GM20431 (cell line): Measurements from ENCODE around the gene NBPF14.
"Not testable (repeated sequence)": the region's sequence is repeated elsewhere in the genome, so short reads cannot be mapped to it uniquely, and the experiment has no call there.

Source experiments
- in situ Hi-C: fragments of 300-500 bp; cut with MseI, MboI; formaldehyde crosslinking; loops from one replicate; pipeline ENCODE4 v1.15.0; 2020; ENCODE audit warnings: low sequenced_read_pairs; ENCODE audit not compliant: unreplicated experiment

NBPF14 gene, protein sequence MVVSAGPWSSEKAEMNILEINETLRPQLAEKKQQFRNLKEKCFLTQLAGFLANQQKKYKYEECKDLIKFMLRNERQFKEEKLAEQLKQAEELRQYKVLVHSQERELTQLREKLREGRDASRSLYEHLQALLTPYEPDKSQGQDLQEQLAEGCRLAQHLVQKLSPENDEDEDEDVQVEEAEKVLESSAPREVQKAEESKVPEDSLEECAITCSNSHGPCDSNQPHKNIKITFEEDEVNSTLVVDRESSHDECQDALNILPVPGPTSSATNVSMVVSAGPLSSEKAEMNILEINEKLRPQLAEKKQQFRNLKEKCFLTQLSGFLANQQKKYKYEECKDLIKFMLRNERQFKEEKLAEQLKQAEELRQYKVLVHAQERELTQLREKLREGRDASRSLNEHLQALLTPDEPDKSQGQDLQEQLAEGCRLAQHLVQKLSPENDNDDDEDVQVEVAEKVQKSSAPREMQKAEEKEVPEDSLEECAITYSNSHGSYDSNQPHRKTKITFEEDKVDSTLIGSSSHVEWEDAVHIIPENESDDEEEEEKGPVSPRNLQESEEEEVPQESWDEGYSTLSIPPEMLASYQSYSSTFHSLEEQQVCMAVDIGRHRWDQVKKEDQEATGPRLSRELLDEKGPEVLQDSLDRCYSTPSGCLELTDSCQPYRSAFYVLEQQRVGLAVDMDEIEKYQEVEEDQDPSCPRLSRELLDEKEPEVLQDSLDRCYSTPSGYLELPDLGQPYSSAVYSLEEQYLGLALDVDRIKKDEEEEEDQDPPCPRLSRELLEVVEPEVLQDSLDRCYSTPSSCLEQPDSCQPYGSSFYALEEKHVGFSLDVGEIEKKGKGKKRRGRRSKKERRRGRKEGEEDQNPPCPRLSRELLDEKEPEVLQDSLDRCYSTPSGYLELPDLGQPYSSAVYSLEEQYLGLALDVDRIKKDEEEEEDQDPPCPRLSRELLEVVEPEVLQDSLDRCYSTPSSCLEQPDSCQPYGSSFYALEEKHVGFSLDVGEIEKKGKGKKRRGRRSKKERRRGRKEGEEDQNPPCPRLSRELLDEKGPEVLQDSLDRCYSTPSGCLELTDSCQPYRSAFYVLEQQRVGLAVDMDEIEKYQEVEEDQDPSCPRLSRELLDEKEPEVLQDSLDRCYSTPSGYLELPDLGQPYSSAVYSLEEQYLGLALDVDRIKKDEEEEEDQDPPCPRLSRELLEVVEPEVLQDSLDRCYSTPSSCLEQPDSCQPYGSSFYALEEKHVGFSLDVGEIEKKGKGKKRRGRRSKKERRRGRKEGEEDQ (N-terminal part only)

GRCh38 chr1:148595911-148596310 lies at the start of gene NBPF14:
NBPF14 (minus strand) TSS chr1:148596011; CDS start chr1:148595717, 294 bp downstream.
- in situ Hi-C loops: not testable (repeated sequence)

- in situ Hi-C loops: not testable (repeated sequence)
These were observed 29.6 kb upstream of the NBPF14 start for GRCh38 chr1:148625451-148625850.

DNA sequence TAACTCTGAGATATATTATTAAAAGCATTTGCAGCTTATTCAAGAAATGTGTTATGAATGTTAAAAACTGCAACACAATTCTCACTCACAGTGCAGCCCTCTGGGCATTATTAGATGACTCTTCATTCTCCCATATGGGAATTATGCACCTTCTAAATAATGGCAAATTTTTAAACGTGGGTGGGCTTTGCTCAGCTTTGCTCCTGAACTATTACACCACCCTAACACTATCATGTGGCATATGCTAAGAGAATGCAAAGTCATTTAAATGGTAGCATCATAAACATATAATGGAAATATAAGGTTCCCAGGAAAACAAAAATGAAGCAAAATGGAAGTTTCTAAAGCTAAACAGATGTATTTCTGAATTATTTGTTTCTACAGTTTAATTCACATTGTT lies 22.4 kb upstream of the NBPF14 start:
- in situ Hi-C loops: not testable (repeated sequence)

DNA sequence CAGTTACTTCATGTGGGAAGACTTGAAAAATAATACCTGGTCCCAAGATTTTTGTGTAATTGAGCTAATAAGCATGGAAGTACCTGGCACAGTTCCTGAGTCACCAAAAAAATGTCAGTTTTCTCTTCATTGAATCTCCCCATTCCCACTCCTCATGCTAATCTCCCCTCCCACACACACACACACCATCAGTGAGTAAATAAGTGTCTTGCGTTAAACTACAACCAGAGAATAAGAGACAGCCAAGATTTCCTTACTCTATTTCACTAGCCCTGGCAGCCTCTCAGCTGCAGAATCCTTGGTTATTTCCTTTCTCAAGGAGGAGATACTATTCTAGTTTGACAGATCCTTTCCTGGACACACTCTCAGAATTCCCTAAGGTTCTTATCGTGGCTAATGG lies 9.5 kb upstream of the NBPF14 start:
- in situ Hi-C loops: not testable (repeated sequence)

- in situ Hi-C loops: not testable (repeated sequence)
These were observed 451 bp downstream of the NBPF14 start for GRCh38 chr1:148595360-148595759.

DNA sequence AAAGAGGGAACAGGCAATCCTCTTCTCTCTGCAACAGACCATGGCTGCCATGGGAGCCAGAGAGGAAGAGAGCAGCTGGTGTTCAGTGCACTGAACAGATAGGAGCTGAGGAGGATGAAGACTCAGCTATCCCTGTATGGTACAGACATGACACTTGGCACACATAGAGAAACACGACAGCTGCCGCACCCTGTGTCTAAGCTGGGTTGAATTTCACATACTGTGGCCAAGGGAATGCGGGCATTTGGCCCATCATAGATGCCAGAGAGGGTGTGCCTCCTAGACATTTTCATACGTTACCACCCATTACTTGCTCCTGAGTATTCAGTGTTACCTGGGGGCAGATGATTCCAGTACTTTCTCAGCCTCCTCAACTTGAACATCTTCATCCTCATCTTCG lies 4.7 kb downstream of the NBPF14 start:
- in situ Hi-C loops: not testable (repeated sequence)

DNA sequence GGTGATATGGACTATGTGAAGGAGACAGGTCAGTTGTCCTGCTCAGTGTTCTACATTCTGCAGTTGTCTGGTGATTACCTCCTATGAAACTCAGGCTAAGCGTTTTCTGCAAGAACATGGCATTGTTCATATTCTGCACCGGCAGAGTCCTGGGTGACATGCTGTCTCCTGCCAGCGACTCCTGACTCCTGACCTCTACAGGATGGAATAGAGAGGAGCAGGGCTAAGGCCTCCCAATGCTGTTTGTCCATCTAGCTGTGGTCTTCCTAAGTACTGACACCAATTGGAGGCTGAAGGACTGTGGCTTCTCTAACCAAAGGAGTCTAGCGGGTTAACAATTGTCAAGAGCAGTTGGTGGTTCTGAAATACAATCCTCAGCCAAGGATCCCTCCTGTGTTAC lies 63.7 kb downstream of the NBPF14 start:
- in situ Hi-C loops: not testable (repeated sequence)

- in situ Hi-C loops: not testable (repeated sequence)
These were observed 66.7 kb downstream of the NBPF14 start for GRCh38 chr1:148529101-148529567.

DNA sequence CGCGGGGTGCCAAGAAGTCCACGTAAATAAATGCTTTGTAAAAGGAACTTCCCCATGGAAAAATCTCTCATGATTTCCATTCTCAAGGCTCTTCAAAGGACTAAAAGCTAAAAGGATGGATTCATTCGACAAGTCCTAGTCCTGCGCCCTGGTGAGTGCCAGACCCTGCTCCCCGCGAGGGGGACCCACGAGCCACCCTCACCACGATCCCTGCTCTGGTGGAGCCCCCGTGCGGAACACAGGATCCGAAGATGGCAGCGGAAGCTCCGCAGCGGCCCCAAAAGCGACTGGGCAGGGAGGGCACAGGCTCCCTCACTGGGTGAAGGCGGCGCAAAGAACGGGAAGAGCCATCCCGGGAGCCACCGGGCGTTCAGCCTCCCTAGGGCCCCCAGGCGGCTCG lies 67.2 kb downstream of the NBPF14 start:
- in situ Hi-C loops: not testable (repeated sequence)

GRCh38 chr1:148526587-148526986 lies 69.2 kb downstream of the NBPF14 start:
- in situ Hi-C loops: not testable (repeated sequence)

GRCh38 chr1:148523205-148524144 lies 72.3 kb downstream of the NBPF14 start:
- in situ Hi-C loops: not testable (repeated sequence)

- in situ Hi-C loops: not testable (repeated sequence)
These were observed 73.1 kb downstream of the NBPF14 start for GRCh38 chr1:148522561-148523204.

DNA sequence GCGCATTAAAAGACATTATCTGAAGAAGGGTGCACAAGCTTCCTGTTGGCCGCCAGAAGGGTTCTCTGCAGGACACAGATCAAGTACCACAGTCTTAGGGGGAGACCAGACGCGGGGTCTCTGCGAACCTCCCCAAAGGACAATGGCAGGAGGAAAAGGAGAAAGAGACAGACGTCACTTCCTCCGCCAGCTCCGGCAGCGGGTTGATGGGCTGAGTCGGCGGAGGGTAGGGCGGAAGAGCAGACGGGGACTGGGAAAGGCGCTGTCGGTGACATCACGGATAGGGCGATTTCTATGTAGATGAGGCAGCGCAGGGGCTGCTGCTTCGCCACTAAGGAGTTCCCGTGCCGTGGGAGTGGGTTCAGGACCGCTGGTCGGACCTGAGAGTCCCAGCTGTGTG lies 73.7 kb downstream of the NBPF14 start:
- in situ Hi-C loops: not testable (repeated sequence)

DNA sequence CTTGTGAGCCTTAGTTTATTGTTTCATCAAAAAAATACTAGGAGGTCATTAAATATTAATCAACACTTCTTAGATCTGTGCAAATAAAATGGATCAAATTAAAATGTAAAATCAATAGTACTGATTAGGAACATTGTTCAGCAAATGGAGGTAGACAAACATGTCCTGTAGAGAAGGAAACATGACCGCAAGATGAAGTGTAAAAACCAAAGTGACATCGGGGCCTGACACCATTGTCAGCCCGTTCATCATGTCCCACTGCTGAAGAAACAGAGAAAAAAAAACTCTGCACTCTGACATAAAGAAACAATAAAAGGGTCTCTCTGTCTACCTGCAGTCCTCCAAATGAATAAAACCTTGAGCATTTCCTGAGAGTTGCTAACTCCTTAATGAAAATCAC lies 81.5 kb downstream of the NBPF14 start:
- in situ Hi-C loops: not testable (repeated sequence)

GRCh38 chr1:148512571-148513184 lies 83.1 kb downstream of the NBPF14 start:
- in situ Hi-C loops: not testable (repeated sequence)

DNA sequence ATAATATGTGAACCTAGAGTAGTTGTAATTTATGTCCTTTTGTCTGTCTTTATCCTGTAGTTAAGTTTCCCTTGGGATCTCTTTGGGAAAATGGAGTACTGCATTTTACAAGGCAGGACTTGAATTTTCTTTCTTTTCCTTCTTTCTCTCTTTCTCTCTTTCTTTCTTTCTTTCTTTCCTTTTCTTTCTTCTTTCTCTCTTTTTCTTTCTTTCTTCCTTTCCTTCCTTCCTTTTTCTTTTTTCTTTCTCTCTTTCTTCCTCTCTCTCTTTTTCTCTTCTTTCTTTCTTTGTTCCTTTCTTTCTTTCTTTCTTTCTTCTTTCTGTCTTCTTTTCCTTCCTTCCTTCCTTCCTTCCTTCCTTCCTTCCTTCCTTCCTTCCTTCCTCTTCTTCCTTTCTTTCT lies 101.9 kb downstream of the NBPF14 start:
- in situ Hi-C loops: not testable (repeated sequence)

DNA sequence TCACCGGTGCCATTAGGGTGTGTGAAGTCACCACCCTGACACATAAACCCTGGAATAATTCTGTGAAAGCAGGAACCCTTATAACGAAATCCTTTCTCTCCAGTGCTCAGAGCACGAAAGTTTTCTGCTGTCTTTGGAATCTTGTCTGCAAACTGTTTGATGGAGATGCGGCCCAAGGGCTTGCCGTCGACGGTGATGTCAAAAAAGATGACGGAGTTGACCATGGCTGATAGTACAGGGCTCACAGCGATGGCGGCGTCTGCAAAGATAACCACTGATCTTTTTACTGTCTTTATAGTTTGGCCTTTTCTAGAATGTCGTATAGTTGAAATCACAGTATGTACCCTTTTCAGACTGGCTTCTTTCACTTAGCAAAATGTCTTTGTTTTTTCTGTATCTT lies 112.8 kb downstream of the NBPF14 start, which contains the start of gene PPIAL4G:
TSS of gene PPIAL4G (minus strand) at position 274 of the 400 bp plus-strand sequence. CDS start at position 224, 50 bp downstream.
- in situ Hi-C loops: not testable (repeated sequence)
